HG03565 (cell line): ENCODE results near the gene DNPH1.
A peak's percentile ranks its signal among the peaks of the same experiment; 100 is the strongest.

Experiments
- ATAC-seq: cut with Tn5 transposase; IDR thresholded peaks from one replicate; pipeline ENCODE4 v1.9.1; 2021; ENCODE audit warnings: mild to moderate bottlenecking, moderate library complexity; ENCODE audit not compliant: unreplicated experiment

The DNPH1 gene

GRCh38 chr6:43247114-43247999 is 18.1 kb upstream of the DNPH1 start:
- peak; percentile 78 for ATAC-seq

DNA sequence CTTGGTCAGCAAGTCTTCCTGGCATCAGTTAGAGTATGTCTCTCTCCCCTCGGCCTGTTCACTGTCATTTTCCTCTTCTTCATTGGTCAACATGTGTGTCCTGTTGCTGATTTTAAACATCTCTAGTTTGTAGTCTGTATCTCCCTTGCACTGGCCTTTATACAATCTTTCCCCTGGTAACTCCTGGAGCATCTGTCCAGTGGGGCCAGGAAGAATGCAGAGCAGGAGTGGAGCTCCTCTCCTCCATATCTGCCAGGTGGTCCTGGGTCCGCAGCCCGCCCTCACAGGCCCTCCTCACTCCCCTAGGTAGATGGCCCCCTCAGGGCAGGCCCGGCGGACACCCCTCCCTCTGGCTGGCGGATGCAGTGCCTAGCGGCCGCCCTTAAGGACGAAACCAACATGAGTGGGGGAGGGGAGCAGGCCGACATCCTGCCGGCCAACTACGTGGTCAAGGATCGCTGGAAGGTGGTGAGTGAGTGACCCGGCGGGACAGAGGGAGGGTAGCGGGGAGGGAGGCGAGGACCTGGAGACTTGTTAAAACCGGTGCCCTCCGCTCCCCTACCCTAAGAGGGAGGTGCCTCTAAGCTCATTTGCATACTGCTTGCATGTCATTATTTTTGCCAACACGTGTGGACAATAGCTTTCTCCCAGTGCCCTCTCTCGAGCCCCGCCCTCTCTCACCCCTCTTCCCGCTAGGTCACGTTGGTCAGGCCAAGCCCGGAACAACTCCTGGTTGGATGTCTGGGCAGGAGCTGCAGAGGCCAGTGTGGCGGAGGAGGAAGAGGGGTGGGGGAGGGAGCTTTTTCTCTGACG is 17.2 kb upstream of the DNPH1 start:
- peak; percentile 11 for ATAC-seq

DNA sequence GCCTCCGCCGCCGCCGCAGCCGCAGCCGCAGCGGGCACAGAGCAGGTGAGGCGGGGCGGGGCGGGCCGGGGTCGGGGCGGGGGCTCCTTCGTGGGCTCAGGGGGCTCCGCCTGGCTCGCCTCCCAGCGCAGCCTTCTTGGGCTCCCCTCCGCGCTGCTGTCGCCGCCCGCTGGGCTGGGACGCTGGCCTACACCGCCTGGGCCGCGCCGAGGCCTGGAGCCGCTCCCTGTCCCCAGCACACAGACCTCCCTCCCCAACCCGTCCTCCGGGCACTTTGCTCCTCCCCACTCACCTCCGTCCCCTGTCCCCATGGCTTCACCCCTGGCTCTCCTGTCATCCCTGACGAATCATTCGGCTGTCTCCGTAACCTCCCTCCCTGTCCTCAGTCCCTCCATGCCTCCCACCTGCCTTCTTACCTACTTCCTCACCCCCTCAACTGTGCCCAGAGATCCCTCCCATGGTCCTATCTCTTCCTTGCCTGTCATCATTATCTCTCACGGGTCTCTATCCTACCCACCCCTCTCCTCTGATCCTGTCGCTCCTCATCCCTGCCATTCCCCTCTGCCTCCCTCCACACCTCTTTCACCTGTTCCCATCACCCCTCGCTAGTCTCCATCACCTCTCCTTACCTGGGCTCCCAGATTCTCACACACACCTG is 14.5 kb upstream of the DNPH1 start:
- no peak for ATAC-seq

GRCh38 chr6:43242908-43243663 is 13.8 kb upstream of the DNPH1 start, which contains the start of gene TTBK1:
TTBK1 (plus strand) TSS chr6:43243481; CDS start chr6:43246661, 3,180 bp downstream.
- no peak for ATAC-seq

DNA sequence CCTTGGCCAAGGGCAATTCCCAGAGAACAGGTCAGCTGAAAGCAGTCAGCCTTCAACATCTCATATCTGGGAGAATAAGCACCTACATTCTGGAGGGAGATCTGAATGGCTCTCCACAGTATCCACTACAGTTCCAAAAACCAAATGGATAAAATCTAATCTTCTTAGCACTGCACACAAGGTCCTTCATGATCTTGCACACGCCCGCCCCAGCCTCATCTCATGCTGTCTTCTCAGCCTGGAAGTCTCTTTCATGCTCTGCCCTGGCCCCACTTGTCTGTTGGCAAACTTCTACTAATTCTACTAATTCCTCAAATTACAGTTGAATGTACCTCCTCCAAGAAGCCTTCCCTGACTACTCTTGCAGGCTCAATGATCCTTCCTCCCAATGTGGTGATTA is 12.2 kb upstream of the DNPH1 start:
- no peak for ATAC-seq

- ATAC-seq = no peak
These were observed 11.7 kb upstream of the DNPH1 start for GRCh38 chr6:43240950-43241349.

GRCh38 chr6:43239054-43239453 is 9.8 kb upstream of the DNPH1 start:
- ATAC-seq = no peak

DNA sequence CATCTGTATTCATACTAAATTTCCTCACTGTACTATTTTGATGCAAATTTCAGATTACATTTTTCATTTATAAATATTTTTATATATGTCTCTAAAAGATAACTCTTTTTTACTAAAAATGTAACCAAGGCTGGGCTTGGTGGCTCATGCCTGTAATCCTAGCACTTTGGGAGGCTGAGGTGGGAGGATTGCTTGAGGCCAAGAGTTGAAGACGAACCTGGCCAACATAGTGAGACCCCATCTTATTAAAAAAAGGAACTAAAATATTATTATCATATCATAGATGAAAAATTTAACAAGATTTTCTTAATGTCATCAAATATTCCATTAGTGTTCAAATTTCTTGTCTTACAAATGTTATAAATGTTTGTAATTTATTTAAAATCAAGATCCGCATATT is 6.6 kb upstream of the DNPH1 start:
- ATAC-seq = no peak

DNA sequence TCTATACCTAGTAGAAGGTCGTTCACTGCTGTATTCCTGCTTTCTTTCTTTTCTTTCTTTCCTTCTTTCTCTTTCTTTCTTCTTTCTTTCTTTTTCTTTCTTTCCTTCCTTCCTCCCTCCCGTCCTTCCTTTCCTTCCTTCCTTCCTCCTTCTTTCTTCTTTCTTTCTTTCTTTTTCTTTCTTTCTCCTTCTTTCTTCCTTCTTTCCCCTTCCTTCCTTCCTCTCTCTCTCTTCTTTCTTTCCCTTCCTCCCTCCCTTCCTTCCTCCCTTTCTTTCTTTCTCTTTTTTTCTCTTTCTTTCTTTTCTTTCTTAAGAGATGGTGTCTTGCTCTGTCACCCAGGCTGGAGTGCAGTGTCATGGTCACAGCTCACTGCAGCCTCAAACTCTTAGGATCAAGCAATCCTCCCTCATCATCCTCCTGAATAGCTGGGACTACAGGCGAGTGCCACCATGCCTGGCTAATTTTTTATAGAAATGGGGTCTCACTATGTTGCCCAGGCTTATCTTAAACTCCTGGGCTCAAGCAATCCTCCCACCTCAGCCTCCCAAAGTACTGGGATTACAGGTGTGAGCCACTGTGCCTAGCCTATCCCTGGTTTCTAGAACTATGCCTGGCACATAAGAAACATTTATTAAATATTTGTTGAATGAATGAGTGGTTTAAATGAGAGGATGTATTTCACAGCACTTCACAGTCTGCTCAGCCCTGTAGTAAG is 2.6 kb upstream of the DNPH1 start:
- ATAC-seq = no peak

DNA sequence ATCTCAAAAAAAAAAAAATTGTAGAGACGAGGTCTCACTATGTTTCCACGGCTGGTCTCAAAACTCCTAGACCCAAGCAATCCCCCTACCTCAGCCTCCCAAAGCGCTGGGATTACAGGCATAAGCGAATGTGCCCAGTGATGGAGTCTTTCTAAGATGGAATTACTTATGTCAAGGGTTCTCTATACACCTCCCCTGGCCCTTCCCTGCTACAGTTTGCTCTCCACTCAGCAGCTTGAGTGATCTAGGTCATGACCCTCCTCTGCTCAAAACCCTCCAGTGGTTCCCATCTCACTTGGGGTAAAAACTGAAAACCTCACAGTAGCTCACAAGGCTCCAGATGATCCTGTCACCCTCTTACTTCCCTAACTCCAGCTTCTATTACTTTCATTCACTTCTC is 1.8 kb upstream of the DNPH1 start:
- ATAC-seq = no peak

DNA sequence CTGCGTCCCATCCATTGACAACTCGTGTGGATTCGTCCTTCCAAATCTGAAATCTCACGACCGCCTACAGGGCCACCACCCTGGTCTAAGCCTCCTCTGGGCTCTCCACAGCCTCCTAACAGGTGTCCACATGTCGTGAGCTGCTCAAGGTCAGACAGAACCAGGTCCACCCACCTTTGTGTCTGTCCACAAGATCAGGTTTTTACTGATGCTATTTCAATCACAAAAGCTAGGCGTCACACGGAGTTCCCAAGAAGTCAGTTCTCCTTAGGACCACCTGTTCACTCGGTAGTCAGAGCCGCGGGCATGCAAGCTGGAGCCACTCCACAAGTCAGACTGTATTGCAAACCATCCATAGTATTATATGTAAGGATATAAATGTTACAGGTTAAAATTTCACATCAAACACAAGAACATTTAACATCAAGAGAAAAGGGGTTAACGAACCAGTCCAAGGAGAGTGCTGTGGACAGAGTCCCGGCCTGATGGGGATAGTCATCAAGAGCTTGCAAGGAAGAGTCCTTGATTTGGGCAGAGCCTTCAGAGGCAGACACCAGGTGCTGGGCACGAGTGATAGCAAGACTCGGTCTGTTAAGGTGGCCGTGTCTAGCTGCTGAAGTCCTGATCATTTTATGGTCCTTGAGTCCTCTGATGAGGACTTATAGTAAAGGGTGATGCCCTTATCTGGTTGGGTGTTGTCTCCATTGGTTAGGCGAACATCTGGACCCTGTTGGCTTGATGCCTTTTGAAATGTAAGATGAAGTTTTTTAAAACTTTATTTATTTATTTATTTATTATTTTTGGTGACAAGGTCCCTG is 731 bp upstream of the DNPH1 start:
- ATAC-seq = no peak

DNA sequence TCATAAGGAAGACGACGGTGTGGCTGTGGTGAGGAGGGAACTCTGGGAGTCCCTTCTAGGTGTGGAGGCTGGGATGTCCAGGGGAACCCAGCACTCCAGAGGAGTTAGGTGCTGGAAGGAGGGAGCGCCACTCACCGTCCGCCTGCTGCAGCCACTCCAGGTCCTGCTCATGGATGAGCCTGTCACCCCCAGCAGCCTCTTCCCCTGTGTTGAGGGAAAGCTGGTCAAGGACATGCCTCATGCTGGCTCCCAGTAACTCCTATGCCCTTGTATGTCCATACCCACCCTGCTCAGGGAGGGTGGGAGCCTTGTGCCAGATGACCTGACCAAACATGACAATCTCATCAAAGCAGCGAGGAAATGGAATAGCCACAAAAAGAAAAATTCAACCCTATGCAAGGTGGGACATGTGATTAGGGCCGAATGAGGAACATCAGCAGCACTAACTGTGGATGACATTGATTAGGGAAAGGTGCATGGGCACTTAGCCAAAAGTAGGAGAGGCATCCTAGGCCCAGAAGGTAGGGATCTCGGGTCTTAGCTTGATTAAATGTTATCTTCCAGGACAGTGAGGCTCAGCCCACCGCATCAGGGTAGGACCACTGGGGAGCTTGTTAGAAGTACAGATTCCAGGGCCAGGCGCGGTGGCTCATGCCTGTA is 3.0 kb downstream of the DNPH1 start:
- ATAC-seq = no peak

GRCh38 chr6:43223175-43223574 is 6.1 kb downstream of the DNPH1 start:
- no peak for ATAC-seq

DNA sequence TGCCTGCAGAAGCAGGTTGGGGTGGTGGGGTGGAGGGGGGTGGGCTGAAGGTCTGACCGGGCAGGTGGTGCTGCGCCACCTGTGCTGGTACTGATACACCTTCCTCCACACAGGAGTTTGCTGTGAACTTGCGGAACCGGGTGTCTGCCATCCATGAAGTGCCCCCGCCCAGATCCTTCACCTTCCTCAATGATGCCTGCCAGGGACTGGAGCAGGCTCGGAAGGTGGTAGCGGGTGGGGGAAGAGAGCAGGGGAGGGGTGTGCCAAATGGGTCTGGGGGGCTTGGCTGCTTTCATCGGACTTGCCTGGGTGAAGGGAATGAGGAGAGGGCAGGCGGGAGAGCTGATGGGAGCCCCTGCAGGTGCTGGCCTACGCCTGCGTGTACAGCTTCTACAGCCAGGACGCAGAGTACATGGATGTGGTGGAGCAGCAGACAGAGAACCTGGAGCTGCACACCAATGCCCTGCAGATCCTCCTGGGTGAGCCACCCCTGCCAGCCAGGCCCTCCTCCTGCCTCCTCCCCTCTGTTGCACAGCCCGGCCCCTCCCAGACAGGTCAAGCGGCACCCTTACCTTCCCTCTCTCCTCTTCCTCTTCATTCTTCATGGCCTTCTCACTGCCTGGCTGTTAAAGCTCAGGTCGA is 6.7 kb downstream of the DNPH1 start:
- no peak for ATAC-seq

GRCh38 chr6:43221046-43221972 is 8.0 kb downstream of the DNPH1 start:
- ATAC-seq = no peak

- no peak for ATAC-seq
These were observed 8.8 kb downstream of the DNPH1 start for GRCh38 chr6:43220439-43220951.

- ATAC-seq = no peak
These were observed 9.5 kb downstream of the DNPH1 start for GRCh38 chr6:43219814-43220213.
